HepG2 (cell line): ENCODE data around the gene NECTIN2. TPM values are rescaled to one million over a fixed set of nuclear protein-coding genes. Genes with fewer than 3 reads are reported as not detected.
A peak's percentile ranks its signal among the peaks of the same experiment; 100 is the strongest.

Source experiments
- AHDC1 ChIP-seq: sonication (generic); formaldehyde crosslinking; IDR thresholded peaks from 2 replicates; pipeline ENCODE4 v1.5.1; 2020; ENCODE audit warnings: mild to moderate bottlenecking, missing genetic modification reagents, borderline replicate concordance
- GZF1 ChIP-seq: sonication (generic); formaldehyde crosslinking; IDR thresholded peaks from 2 replicates; pipeline ENCODE4 v1.5.1; 2020; ENCODE audit warnings: mild to moderate bottlenecking, missing genetic modification reagents
- HDAC1 ChIP-seq: sonication (generic); formaldehyde crosslinking; IDR thresholded peaks from 2 replicates; pipeline ENCODE4 v1.5.1; 2020; ENCODE audit warnings: mild to moderate bottlenecking, missing genetic modification reagents
- KLF9 ChIP-seq: IDR thresholded peaks from 2 replicates; pipeline ENCODE4 v1.6.1; 2016; ENCODE audit warnings: low read depth
- SP4 ChIP-seq: sonication (generic); formaldehyde crosslinking; IDR thresholded peaks from 2 replicates; pipeline ENCODE4 v1.8.1; 2023; ENCODE audit warnings: mild to moderate bottlenecking, missing genetic modification reagents
- ZBTB2 ChIP-seq: sonication (generic); formaldehyde crosslinking; IDR thresholded peaks from 2 replicates; pipeline ENCODE4 v1.8.0; 2022; ENCODE audit warnings: low read depth, missing genetic modification reagents
- ZBTB40 ChIP-seq, 2 experiments: fragments of 450-650 bp in 1 of 2; sonication (generic) in 1 of 2; formaldehyde crosslinking in 1 of 2; IDR thresholded peaks; 2 replicates each; pipeline versions ENCODE4 v1.6.1 to v1.8.0; 2016 to 2022; ENCODE audit warnings: antibody characterized with exemption in 1 of 2, mild to moderate bottlenecking in 1 of 2, missing genetic modification reagents in 1 of 2
- polyA plus RNA-seq, 8 experiments: library from polyadenylated mRNA; depleted of rRNA in 3 of 8; stranded (reverse) in 7 of 8; unstranded in 1 of 8; fragments of >200 nt; fragmentation: Illumina TruSeq in 4 of 8; extraction: Trizol in 4 of 8; gene quantifications; 2 replicates each; pipeline versions ENCODE4 v1.2.1 to v1.2.3, GENCODE V29; 2011 to 2016; ENCODE audit warnings: low read depth in 4 of 8, missing spikeins in 1 of 8, mixed read lengths in 1 of 8; ENCODE audit not compliant: insufficient read depth in 1 of 8
- total RNA-seq, 5 experiments: library from RNA; depleted of rRNA; stranded (reverse); fragments of >200 nt; fragmentation: Illumina TruSeq; extraction: Trizol; gene quantifications; 2 replicates each; pipeline ENCODE4 v1.2.3, GENCODE V29; 2016; ENCODE audit warnings: low read depth in 1 of 5

Gene NECTIN2
- total and polyA plus RNA-seq, 2 of the 13 experiments (the other 11 are each of a cell fraction or from before 2014, with no cell fraction given): 75.4 to 114 TPM

- no peak for TF ChIP-seq AHDC1 (CRISPR knock-in tag)
- 0 out of 2 replicates have a peak, but pooled peaks have one; percentile 54 for TF ChIP-seq KLF9 (CRISPR knock-in tag)
- TF ChIP-seq HDAC1 (CRISPR knock-in tag): peak; percentile 69
- no peak for TF ChIP-seq ZBTB40 (IDR thresholded peaks at IDR 0.05)
- 0 out of 2 replicates have a peak, but pooled peaks have one; percentile 40 for TF ChIP-seq ZBTB40 (CRISPR knock-in tag; IDR thresholded peaks at IDR 0.05)
- peak; percentile 60 for TF ChIP-seq SP4 (CRISPR knock-in tag)
- peak; percentile 74; the same call in 1 of the 2 replicates for TF ChIP-seq GZF1 (CRISPR knock-in tag)
- 0 out of 2 replicates have a peak, but pooled peaks have one; percentile 33 for TF ChIP-seq ZBTB2
Observed at GRCh38 chr19:44807652-44808462, 38.2 kb upstream of the NECTIN2 start (continued).
